GM20431 (cell line): ENCODE results near the gene FLRT1.

Experiments used
- in situ Hi-C: fragments of 300-500 bp; cut with MseI, MboI; formaldehyde crosslinking; loops from one replicate; pipeline ENCODE4 v1.15.0; 2020; ENCODE audit warnings: low sequenced_read_pairs; ENCODE audit not compliant: unreplicated experiment

The FLRT1 gene

GRCh38 chr11:64081745-64082442 is 46.2 kb downstream of the FLRT1 start:
- in situ Hi-C loops: no loop called here

- in situ Hi-C loops: no loop called here
Measured at GRCh38 chr11:64083398-64084080, 47.8 kb downstream of the FLRT1 start.

- in situ Hi-C loops: no loop called here
Measured at GRCh38 chr11:64084146-64084950, 48.6 kb downstream of the FLRT1 start.

- in situ Hi-C loops: no loop called here
Measured at GRCh38 chr11:64084951-64085710, 49.4 kb downstream of the FLRT1 start.
